Daoy (cell line): ENCODE results near the gene CSMD2. TPM values are rescaled to one million over a fixed set of nuclear protein-coding genes. Genes with fewer than 3 reads are reported as not detected.
A peak's percentile ranks its signal among the peaks of the same experiment; 100 is the strongest.
"Not testable (repeated sequence)": the region's sequence is repeated elsewhere in the genome, so short reads cannot be mapped to it uniquely, and the experiment has no call there.

ENCODE experiments used
- DNase-seq: peaks from one replicate; pipeline ENCODE4 v3.0.0-alpha.2; 2015; ENCODE audit warnings: low read depth
- total RNA-seq: library from RNA; depleted of rRNA; stranded (reverse); fragments of >200 nt; shearing (Covaris generic); gene quantifications from 2 replicates; pipeline ENCODE4 v1.2.3, GENCODE V29; 2014; rRNA removed

The CSMD2 gene
- 3.8 and 5.0 TPM in 2 replicates for total RNA-seq

DNA sequence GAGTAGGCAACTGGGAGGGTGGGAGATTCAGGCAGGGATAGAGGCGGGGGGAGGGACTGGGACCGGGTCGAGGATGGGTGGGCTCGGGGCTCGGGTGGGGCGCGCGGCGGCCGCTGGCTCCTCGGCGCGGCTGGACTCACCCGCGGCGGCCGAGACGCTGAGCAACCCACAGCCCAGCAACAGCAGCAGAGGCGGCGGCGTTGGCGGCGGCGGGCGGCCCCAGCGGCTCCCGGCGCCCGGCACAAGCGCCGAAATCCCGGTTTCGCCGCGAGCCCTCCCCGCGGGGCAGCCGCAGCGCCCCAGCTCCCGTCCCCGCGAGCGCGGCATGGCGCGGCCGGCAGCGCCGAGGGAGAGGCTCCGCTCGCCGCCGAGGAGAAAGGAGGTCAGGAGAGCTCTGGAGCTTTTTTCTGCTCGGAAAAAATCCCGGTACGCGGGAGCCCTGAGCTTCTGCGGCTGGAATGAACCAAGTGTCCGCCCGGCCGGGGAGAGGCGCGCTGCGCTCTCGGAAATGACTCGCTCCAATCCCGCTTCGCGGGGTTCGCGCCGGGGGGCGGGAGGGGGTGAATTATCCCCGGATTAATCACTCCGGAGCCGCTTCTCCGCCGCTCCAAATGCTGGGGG lies at the start of gene CSMD2:
Gene CSMD2, minus strand, starts transcription at position 460 of the 621 bp plus-strand sequence. Its CDS starts 133 bp downstream, at position 327.
- DNase-seq = peak; percentile 72

DNA sequence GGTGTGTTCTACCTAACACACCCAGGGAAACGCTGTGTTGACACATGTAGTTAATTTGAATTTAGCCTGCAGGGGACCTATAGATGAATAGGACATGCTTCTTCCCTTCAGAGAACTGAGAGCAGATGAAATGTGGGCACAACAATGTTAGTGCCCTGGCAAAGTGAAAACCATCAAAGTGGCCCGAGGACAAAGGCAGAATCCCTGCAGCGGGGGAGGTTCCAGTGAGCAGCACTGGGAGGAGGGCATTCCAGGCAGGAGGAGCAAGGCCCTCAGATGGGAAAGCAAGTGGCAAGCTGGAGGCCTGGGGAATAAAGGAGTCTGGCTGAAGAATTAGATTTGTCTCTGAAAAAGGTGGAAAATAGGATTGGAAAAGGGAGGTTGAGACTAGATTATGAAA lies 48.9 kb upstream of the CSMD2 start:
- no peak for DNase-seq

DNA sequence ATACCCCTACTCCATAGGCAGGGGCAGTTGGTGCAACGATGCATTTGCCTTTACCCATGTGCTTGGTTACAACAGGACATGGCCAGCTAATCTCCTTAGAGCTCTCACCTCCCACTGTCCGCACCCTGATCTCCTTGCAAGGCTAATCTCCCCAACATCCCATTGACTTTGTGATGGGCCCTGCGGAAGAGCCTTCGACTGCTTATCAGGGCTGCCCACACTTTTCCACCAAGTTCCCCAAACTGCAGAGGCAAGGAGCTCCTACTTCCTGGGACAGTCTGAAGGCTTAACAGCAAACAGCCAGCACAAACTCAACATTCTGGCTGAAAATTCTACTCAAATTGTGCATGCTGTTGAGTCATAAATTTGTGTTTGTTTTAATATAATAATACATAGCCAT lies 47.6 kb upstream of the CSMD2 start:
- DNase-seq = no peak

DNA sequence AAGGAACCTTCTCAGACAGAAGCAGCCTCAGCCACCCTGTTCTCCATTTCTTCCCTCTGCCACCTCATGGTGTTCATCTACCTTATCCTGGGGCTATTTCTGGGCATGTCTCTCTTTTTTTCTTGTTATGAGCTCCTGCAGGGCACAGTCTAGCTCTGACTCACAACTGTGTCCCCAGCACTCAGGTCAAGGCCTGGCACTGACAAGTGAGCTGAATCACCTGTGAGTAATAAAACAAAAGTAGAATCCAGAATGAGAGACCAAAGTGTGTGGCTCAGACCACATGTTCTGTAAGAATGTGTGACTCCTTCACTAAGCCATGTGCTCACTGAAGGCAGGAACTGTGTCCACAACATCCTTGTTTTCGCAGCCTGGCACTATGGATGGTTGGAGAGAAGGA lies 34.9 kb upstream of the CSMD2 start:
- peak; percentile 84 for DNase-seq

DNA sequence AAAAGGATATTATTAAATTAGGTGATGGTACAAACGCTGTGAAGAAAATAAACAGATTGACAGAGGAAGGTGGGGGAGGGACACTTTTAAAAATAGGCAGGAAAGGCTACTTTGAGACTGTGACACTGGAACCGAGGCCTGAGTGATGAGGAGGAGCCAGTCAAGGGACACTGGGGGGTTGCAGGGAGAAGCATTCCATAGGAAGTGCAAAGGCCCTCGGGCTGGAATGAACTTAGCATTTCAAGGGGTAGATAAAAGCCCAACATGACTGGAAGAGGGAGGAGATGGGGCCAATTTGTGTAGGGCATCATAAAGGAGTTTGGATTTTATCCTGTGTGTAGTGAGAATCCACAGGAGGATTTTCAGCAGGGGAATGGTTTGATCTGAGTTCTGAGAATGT lies 27.6 kb upstream of the CSMD2 start:
- DNase-seq = no peak

DNA sequence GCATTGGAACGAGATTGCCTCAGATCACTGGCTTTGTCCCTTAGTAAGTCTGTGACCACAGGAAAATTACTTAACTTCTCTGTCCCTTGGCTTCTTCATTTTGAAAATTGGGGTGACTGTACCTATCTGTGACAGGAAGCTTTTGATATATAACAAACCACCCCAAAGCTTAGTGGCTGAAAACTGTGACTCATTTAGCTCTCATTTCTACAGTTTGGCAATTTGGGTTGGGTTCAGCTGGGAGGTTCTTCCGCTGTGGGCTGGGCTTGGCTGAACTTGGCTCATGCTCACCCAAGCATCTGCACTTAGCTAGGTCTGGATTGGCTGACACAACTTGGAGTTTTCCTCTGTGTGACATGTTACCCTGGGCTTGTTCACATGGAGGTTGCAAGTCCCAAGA lies 25.7 kb upstream of the CSMD2 start:
- peak; percentile 17 for DNase-seq

DNA sequence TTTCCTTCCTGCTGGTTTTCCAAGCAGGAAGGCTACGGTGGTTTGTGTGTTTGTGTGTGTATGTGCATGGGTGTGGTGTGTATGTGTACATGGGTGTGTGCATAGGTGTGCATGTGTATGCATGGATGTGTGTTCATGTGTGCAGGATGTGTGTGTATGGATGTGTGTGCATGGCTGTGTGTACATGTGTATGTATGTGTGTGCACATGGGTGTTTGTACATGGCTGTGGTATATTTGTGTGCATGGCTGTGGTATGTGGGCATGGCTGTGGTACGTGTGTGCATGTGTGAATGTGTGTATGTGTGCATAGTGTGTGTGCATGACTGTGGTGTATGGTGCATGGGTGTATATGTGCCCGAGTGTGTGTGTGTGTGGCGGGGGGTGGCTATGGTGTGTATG lies 24.0 kb upstream of the CSMD2 start:
- no peak for DNase-seq

DNA sequence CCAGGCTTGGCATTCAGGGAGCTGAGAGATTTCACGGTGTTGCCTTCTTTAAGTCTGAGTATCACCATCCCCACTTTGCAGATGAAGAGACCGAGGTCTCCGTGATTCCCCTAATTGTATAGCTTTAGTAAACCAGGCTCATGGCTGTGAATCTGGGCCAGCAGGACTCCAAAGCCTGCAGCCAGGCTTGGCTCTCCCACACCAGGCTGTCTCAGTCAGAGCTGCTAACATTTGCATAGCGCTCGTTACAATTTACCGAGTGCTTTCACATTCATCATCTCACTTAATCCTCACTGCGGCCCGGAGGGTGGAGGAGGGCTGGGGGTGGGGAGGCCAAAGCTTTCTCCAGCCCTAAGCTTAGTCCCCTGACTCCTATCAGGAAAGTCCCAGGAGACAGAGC lies 23.4 kb upstream of the CSMD2 start:
- DNase-seq = no peak

DNA sequence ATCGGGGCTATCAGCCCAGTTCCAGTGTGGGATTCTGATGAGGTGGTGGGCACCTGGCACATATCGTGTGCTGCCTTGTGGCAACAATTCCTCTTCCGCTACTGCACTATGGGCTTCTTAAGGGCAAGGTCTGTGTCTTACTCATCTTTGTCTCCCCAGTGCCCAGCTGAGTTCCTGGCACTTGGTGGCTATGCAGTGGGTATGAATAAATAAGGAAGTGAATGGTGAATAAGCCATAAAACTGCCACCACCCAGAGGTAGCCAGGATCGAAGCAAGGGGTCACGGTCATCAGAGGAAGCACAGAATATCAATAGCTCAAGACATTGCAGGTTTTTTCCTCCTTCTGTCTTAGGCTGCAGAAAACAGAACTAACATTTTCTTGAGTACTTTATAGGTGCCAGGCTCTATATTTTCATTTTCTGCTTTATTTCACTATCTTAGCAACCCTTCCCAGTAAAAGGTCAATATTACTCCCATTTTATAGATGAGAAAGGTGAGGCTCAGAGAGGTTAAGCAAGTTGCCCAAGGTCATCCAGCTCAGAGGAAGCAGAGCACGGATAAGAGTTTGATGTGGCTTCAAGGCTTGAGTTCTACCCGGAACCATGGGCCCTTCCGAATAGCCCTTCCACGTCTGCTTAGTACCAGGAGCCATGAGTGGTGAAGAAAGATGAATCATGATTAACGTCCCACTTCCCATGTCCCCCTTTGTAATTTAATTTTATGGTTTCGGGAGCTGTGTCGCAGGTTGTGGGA lies 21.9 kb upstream of the CSMD2 start:
- DNase-seq = peak; percentile 22

DNA sequence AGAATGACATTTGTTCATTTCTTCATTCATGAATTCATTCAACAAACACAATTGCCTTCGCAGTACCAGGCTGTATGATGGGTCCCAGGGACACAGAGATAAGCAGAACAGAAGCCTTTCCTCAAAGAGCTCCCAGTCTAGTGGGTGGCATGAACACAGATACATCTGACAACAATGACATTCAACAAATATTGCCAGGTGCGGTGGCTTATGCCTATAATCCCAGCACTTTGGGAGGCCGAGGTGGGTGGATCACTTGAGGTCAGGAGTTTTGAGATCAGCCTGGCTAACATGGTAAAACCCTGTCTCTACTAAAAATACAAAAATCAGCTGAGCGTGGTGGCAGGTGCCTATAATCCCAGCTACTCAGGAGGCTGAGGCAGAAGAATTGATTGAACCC lies 18.4 kb upstream of the CSMD2 start:
- DNase-seq = not testable (repeated sequence)

DNA sequence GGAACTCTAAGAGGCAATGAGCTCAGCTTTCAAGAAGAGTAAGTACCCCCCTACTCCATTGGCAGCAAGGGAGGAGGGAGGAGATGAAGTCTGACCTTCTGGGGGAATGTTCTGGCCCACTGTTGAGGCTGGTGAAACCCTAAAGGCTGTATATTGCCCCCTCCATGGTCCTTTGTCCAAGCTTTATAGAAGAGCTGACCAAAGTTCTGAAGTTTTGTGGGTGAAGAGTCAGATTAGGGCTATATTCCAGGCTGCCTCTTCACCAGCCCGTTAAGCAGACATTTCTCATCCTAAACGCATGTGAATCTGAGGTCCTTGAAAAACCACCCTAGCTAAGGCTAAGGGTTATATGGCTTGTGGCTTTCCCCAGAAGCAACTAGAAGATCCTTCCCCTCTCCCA lies 13.0 kb upstream of the CSMD2 start:
- no peak for DNase-seq

DNA sequence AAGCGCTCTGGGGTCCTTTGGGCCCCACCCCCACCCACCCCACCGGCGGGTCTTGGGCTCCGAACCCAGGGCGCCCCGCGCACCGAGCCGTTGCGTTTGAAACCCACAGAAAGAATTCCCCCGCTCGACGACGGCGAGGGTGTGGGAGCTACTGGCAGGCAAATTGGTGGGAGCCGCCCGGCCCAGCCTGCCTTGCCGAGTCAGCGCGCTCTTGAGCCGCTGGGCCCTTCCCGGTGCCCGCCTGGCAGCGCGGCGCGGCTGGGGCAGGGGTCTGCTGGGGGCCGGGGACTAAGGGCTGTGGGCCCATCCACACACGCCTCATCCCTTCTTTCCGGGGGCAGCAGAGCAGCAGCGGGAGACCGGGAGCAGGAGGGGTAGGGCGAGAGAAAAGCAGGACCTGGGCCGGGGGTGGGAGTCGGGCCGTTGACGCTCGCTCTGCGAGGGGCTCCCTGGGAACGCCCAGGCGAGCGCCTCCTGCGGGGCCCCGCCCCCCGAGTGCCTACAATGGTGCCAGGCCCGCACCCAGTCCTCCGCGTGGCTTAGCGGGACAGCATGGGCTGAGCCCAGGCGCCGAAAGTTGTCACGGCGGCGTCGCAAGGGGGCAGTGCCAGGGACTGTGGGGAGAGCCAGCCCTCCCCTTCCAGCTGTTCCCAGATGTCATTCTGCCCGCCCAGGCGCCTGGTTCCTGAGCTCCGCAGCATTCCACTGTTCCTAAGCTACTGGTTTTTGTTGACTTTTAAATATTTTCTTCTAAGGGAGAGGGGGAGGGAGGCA lies 12.0 kb upstream of the CSMD2 start, which contains the start of gene C1orf94:
Gene C1orf94, plus strand, starts transcription at position 78 of the 774 bp plus-strand sequence. CDS start 883 bp downstream, outside the sequence.
- DNase-seq = no peak

DNA sequence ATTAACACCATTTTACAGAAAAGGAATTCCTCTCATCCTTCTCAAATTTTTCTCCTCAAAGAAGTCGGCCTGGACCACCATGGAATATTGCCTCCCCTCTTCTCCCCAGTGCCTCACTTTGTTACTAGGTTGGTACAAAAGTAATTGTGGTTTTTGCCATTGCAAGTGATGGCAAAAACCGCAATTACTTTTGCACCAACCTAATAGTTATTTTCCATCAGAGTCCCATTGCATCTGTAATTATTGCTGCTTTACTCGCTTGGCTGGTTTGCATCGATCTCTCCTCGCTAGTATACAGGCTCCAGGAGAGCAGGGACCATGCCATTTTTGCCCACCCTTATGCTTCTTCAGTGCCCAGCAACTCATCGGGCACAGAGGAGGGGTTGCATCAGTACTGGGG lies 10.7 kb upstream of the CSMD2 start:
- DNase-seq = no peak

DNA sequence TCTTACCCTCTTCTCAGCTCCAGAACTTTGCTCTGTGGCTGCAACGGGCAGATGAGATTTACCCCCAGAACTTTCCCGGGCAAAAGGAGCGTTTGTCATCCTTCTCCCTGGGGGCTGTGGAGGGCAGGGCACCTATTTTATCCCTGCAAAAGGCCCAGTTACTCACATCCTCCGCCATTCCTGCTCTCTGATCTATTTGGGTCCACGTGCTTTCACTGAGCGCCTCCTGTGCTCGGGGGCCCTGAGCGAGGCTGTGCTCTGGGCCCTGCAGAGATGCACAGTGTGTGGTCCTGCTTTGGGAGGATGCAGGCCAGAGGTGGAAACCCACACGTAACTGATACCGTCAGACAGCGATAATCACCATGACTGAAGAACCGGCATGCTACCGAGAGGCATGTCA lies 2.4 kb upstream of the CSMD2 start:
- no peak for DNase-seq

DNA sequence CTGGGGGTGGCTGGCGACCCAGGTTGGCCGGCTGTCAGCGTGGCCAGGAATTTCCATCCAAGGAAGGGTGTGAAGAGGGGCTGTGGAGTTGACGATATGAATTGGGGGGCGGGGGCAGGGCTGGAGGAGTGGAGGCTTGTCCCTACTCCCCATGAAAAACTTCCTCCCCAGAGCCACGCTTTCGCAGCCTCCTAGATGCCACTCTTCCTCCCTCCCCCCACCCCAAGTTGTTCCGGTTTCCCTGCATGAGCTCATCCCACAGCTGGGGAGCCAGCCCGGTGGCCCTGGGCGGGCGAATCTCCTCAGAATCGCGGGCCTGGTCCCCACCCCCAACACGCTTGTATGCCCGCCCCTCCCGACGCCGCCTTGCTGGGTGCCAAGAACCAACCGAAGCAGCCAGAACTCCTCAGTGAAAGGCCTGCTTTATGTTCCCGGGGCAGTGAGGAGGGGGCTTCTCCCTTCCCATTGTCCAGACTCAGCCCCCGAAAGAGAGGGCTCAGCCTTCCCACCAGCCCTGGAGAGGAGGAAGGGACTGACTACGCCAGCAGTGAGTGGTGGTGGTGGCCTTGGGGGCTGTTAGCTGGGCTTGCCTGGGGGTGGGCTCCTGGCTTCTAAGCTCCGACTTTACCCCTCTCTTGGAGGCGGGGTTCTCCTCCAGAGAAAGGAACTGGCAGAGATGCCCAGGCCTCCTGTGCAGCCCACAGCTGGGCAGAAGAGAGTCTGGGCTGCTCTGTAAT lies 1.8 kb upstream of the CSMD2 start:
- DNase-seq = peak; percentile 60

DNA sequence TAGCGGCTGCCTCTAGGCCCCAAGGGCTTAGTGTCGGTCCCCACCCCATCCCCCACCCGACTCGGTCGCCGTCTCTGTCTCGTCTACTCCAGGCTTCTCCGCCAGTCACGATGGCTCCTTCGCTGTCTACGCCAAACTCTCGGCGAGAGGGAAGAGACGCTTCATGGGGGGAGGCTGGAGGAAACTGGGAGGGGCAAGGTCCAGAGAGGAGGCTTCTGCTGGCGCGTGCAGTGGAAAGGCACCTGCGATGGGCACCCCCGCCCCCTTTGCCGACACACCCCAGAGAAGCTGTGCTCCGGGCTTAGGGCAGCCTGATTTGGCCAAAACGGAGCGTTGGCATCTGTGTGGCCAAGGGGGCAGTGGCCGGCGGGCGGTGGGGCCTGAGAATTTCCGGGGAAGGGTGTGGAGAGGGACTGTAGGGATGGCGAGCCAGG lies 1.2 kb upstream of the CSMD2 start:
- DNase-seq = peak; percentile 9

DNA sequence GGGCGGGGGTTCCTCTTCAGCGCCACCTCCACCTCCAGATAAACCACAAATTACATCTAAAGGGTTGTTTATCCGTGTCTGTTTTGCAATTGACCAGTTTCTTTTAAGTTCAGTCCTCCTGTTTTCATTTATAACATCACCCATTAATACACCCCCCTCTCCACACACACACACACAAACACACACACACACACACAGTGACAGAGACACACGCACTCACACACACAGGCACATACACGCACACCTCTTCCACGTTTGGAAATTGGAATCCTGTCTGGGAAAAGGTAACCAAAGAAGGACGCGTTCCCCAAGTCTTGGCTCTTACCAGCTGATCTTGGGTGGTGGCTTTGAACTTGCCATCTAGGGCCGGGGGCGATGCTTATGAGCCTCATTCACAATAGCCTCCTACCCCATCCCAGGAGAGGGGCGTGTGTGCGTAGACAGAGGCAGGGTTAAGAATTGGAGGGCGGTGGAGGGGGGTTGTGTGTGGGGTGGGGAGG lies 442 bp upstream of the CSMD2 start:
- DNase-seq = peak; percentile 13

DNA sequence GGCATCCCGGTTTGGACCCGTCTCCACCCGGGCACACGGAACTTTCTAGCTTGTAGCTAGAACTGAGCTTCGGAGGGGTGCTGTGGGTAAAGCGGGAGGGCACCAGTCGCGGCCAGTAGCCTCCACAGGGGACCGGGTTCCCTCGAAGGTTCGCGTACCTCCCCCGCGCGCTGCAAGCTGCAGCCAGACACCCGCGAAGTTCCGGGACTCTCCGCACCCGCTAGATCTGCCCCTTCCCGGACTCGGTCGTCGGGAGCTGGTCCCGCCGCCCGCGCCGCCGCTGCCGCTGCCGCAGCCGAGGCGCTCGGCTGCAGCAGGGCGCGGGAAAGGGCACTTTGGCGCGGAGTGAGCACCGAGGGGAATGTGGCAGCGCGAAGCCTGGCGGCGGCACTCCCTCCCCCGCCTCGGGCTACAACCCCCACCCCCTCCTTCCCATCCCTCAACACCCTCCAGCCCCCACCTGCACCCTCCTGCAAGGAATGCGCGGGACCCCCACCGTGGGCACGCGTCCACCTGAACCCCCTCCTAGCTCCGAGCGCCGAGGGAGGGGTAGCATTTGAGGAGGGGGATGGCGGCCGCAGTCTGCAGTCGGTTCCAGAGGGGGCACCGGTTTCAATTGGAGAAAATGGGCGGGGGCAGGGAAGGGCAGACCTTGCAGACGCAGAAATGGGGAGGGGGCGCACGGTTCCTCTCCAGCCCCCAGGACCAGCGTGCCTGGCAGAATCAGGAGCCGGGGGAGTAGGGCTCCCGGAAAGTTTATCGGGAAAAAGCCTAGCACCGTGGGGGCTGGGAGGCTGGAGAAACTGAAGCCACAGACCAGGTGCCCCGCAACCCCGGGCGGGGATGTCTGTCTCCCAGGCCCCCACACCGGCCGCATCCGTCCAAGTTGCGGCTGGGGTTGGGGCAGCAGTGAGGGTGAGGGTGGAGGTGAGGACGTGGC lies 968 bp downstream of the CSMD2 start:
- DNase-seq = peak; percentile 35

DNA sequence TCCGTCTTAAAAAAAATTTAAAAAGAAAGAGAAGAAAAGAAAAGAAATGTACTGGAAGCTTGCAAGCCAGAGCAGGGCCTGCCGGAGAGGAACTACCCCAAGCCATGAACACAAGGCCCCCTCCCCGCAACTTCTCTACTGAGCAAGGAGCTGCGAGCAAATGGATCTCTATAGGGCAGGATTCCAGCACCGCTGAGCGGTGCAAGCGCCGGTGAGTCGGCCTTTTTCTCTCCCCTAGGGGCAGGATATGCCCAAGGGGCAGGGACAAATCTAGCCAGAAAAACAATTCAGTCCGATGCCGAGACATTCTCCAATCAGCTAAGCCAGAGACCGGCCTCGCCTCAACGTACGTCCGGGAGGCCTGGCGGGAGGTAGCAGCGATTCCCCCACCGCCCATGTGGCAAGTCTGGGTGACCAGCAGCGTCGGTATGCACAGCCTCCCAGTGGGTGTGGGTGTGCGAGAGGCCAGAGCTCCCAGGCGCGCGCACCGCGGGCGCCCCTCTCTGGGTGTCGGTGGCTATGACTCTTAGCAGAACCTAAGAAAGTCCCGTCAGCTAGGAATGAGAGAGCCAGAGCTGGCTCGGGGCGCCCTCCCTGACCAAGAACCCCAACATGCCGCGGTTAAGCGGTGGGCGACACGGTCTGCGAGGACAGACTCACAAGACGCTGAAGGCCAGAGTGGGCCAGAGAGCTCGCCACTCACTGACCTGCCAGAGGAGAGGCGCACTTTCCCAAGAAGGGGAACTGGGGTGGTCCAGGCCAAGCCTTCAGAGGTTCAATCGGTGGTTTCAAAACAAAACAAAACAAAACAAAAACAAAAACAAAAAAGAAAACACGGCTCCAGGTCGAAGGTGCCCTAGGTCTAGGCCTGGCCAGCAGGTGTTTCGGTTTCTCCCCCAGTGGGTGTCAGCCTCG lies 1.9 kb downstream of the CSMD2 start:
- peak; percentile 97 for DNase-seq
